ENCODE data around the gene JDP2.

The JDP2 gene

DNA sequence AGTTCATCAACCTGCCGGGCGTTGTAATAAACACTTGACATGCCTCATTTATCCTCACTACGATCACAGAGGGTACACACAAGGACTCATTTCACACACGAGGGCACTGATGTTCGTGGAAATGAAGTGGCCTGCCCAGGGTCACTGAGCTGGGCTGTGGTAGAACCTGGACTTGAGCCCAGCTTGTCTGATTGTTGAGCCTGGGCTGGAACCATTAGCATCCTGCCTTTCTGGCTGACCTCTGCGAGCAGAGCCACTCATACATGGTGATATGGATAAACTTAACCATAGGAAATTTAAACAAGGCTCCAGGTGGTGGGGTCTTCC is 16.6 kb upstream of the JDP2 start:
- DNase-seq = no peak

DNA sequence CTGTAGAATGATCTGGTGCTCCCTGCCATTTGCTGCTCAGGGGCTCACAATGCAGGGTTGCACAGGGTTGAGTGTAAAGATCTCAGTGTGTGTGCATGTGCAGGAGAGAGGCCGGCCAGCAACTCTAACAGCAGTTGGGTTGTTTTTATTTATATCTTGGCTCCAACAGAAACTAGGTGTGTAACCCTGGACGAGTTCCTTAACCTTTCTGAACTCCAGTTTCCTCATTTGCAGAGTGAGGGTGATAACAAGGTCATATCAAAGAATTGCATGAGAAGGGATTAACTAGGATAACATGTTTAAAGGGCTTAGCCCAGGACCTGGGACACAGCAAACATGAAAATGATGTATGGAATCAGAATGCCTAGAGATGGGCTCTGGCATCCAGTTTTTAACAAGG is 14.8 kb upstream of the JDP2 start:
- DNase-seq = no peak

- no peak for DNase-seq
Observed at GRCh38 chr14:75417674-75418073, 10.1 kb upstream of the JDP2 start.

GRCh38 chr14:75418850-75419768 is 8.7 kb upstream of the JDP2 start:
- DNase-seq = peak in 1 of 2 donors; percentile 26

DNA sequence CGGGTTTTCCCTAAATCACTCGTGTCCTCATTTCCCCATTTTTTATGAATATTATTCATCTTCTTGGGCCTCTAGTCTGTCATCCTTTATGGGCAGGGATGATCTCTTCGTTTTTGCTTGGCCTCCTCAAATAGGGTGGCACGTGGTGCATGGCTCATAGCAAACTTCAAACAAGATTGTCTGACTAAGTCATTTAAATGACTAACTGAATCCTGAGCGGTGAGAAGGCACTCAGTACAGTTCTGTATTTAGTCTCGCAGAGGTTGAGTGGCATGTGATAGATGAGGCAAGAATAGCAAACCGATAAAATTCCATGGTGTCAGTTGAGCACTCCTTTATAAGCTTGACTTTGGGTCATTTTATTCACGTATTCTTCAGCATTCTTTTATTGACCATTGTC is 5.7 kb upstream of the JDP2 start:
- DNase-seq = peak; percentile 59 to 82

GRCh38 chr14:75424496-75424895 is 3.3 kb upstream of the JDP2 start:
- no peak for DNase-seq

DNA sequence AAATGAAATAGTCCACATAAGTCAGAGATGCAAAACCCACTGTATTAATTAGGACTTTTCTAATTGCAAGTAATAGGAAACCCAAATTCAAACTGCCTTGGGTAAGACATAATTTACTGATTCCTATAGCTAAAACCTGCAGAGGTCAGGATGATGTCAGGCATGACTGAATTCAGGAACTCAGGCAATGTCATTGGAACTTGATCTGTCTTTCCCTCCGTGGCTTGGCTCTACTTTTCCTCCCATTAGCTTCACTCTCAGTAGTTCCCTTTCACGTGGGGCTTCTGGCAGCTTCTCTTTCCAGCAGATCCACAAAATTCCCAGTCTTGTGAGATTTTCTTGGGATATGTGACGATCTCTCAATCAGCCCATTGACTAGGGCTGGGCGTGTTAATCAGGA is 2.4 kb upstream of the JDP2 start:
- peak in 1 of 2 donors; percentile 6 for DNase-seq

DNA sequence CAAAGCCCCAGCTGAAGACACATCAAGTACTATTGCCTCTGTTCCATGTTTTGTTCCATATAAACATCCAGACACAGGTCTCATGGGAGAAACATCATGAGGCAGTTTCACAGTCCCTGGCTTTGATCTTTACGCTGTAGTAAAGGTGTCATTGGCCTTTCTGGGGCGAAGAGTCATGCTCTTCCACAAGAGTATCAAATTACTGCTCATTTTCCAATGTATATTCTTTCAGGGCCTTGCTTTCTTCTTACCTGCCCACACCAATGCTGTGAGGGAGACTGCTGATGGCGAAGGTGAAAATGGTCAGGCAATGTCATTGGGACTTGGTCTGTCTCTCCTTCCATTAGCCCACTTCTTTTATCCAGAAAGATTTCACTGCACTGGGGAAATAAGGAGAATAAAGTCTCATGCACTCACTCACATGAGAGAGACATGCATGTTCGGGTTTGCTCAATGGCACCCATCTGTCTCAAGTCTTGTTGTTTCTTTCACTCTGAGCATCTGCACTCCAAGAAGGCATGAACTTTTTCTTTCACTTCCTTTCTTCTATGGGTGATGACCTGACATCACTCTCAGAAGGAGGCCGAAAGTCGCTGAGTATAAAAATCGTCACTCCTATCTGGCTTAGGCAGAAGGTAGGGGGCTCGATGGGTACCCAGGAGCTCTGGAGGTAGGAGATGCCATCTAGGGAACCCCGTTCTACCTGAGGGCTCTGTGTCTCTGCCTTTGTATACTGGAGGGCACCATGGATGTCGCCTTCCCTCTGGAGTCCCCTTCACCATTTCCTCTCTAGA is 1.3 kb upstream of the JDP2 start:
- DNase-seq = peak; percentile 68 to 75

GRCh38 chr14:75427126-75427481 is 718 bp upstream of the JDP2 start:
- peak in 1 of 2 donors; percentile 4 for DNase-seq

DNA sequence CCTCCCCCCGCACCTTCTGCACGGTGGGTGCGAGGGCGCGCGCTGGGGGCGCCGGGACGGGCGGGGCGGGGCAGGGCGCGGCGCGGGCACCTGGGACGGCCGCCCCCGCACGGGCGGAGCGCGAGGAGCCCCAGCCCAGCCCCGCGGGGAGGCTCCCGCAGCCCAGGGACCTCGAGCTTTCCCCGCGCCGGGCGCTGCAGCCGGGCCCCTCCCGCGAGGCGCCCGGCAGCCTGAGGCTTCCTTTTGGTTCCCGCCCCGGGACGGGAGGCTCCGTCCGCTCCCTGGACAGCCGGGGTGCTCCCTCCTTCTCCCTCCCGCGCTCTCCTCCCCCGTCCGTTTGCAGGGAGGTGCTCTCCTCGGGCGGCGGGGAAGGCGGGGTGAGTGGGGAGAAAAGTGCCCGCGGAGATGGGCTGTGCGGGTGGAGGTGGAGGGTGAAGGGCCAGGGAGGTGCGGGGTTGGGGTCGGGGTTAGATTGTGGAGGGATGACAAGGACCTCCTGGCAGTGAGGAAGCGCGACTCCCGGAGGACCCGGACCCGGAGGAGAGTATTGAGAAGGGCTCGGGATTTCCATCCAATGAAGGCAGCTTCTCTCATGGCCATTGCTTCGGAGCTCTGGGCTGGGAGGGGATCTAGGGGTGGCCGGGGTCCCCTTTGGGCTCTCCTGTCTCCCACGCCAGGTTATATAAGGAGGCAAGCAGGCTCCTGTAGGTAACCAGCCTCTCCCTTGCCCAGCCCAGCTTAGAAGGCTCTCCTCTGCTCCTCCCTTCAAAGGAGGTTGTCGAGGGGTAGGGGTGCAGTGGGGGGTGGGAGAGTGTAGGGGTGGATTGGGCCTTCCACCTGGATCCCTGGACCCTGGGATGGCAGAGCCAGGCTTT is 645 bp downstream of the JDP2 start:
- DNase-seq = peak in 1 of 2 donors; percentile 16

DNA sequence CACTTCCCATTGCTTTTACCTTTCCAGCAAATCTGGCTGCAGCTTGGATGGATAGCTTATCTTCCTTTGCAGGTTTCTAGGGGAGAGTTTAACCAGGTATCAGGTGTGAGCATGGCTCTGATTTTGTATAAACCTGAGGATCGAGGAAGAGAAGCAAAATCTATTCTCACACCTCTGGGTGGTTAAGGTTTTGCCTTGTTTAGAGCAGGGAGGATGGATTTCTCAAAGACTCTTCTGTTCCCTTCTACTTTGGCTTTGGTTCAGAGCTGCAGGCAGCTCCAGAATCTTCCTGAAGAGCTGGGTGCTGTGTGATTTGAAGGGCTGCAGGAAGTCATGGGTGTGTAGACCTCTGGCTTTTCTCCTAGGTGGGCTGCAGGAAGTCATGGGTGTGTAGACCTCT is 1.7 kb downstream of the JDP2 start:
- no peak for DNase-seq

DNA sequence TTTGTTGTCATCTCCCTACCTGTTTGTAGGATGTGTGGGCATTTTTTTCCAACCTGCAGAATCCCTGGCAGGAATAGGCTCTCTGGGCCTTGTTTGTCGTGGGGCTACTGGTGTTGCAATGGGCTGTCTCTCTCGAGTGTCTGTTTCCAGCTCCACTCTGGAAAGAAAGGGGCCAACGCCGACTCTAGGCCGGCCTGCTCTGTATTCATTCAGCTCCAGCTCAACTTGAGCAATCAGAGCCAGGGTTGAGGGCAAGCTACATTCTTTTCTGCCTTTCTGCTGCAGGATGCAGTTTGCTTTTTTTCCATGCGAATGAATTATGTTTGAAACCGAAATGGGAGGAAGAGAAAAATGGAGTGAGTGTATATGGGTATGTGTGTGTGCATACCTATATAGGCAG is 2.3 kb downstream of the JDP2 start:
- no peak for DNase-seq

GRCh38 chr14:75430526-75430925 is 2.7 kb downstream of the JDP2 start:
- DNase-seq = no peak

DNA sequence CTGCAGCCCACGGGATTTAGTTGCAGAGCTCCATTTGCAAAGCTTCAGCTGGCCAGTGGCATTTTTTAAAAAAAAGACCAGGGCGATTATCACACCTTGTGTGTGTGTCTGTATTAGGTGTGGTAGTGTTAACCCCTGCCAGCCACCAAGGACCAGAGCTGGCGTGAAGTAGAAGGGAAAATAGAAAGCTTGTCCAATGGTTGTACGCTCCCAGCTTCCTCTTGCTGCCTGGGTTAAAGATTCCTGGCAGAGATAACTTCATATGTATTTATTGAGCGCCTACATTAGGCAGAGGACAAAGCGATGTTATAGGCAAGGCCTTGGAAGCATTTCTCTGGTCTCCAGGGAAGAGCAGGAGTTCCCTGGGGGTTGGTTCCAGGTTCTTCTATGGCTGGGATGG is 3.2 kb downstream of the JDP2 start:
- DNase-seq = no peak

GRCh38 chr14:75431827-75432226 is 4.0 kb downstream of the JDP2 start:
- no peak for DNase-seq

DNA sequence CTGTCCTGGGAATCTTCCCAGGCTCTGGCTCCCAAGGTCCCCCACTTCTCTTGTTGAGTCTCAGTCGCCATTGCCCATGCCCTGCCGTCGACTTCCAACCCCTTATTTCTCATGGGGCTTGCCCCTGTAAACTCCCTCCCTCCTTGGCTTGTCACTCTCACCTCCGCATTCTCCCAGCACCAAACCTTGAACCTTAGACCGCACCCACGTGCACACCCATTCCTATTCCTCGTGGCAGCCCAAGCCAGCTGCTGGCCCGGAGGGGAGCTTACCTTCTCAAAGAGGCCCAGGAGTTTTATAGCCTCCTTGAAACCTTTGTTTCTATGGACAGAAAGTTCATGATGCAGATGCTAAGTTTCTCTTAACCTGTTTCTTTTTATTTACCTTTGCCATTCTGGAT is 4.6 kb downstream of the JDP2 start:
- no peak for DNase-seq

GRCh38 chr14:75433631-75434071 is 5.8 kb downstream of the JDP2 start:
- no peak for DNase-seq

GRCh38 chr14:75434138-75434889 is 6.5 kb downstream of the JDP2 start:
- DNase-seq = no peak

DNA sequence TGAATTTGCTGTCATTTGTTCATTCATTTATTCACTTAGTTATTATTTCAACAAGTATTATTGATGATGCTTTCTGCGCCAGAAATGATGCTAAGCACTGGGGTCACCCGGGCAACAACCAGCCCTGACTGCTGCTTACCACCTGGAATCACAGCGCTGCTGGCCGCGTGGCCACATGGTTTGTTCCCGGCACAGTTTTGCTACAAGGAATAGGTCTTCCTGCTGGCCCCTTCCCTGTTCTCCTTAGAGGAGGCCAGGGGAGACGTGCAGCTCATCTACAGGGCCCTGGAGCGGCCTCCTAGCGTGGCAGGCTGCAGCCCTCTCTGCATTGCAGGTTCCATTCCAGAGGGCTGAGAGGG is 7.0 kb downstream of the JDP2 start:
- no peak for DNase-seq

DNA sequence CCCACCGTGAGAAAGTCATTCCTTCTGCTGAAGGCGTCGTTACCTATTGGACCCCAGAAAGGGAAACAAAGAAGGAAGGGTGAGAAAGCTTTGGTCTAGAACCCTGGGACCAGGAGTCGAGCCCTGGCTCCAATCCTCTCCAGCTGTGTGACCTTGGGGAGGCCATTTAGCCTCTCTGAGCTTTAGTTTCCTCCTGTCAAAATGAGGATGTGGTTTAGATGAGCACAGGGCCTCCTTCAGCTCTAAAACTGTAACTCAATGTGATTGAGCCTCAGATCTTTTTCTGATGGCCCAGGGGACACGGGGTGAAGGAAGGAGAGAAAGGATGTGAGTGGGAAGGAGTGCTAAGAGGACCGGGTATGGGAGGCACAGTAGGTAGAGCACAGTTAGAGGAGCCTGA is 7.7 kb downstream of the JDP2 start:
- no peak for DNase-seq

DNA sequence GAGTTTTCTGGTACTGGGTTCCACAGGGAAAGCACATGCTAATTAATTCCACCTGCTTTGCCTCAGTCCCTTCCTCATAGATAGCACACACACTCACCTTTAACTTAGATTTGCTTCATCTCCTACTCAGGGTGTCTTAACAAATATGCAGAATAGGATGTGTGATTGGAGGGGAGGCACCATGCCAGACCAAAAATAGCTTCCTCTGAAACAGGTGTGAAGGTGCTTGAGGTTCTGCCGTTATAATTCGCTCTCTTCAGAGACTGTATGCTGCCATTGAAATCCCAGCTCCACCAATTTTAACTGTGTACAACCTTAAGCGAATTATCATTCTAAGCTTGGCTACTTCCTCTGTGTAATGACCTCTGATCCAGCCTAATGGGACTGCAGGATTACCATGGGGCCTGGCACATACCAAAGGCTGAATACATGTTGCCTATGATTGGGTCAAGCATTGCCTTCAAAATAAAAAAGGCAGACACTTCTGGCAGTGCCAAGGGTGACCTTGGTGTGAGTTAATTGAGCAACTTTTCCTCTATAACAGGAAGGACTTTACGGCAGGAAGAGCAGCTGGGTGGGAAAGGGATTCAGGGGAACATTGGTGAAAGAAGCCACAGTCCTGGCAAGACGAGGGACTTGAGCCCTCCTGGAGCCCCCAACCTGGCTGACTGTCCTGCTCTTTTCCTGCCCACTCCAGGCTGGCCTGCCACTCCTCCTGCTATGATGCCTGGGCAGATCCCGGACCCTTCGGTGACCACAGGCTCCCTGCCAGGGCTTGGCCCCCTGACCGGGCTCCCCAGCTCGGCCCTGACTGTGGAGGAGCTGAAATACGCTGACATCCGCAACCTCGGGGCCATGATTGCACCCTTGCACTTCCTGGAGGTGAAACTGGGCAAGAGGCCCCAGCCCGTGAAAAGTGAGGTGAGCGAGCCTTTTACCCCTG is 9.7 kb downstream of the JDP2 start:
- no peak for DNase-seq

All from inflammatory macrophage treated with lipopolysaccharide for 1 hour (primary cell).